Keratinocyte (primary cell): ENCODE data around the gene CUX1. TPM values are rescaled to one million over a fixed set of nuclear protein-coding genes. Genes with fewer than 3 reads are reported as not detected.

Experiments
- DNase-seq: peaks from one replicate; pipeline ENCODE4 v3.0.0-alpha.2; 2011; ENCODE audit warnings: low read depth, missing footprints, low spot score
- FAIRE-seq: peaks from 2 replicates; lab custom pipeline; 2011; peaks lifted over from hg19 to GRCh38; lab: Jason Lieb, UNC
- H2AFZ ChIP-seq: 2 replicates; pipeline ENCODE4 v1.6.0; 2012; ENCODE audit warnings: low read length, control low read depth, inconsistent platforms; ENCODE audit not compliant: control insufficient read depth
- H3K27ac ChIP-seq: 2 replicates; pipeline ENCODE4 v1.5.1; 2011; ENCODE audit warnings: low read length; ENCODE audit not compliant: control insufficient read depth, insufficient read depth
- H3K27me3 ChIP-seq: 3 replicates; pipeline ENCODE4 v1.6.0; 2011; ENCODE audit warnings: low read length; ENCODE audit not compliant: control insufficient read depth, insufficient read depth; ENCODE audit errors: extremely low read depth
- H3K36me3 ChIP-seq, 2 experiments: 2 replicates in 1 of 2; 3 replicates in 1 of 2; pipeline ENCODE4 v1.5.1; 2011; ENCODE audit warnings: low read length in 2 of 2, mild to moderate bottlenecking in 1 of 2; ENCODE audit not compliant: control insufficient read depth in 2 of 2, insufficient read depth in 2 of 2; ENCODE audit errors: extremely low read depth in 1 of 2
- H3K4me1 ChIP-seq: 3 replicates; pipeline ENCODE4 v1.5.1; 2011; ENCODE audit warnings: low read length; ENCODE audit not compliant: control insufficient read depth, insufficient read depth; ENCODE audit errors: extremely low read depth
- H3K4me2 ChIP-seq: 3 replicates; pipeline ENCODE4 v1.6.0; 2011; ENCODE audit warnings: low read depth, low read length; ENCODE audit not compliant: control insufficient read depth, insufficient read depth; ENCODE audit errors: extremely low read depth
- H3K4me3 ChIP-seq, 3 experiments: fragments of 200-600 bp in 1 of 3; sonication (generic) in 1 of 3; 2 replicates in 2 of 3; 3 replicates in 1 of 3; pipeline ENCODE4 v1.5.1; 2011 to 2016; ENCODE audit warnings: low read length in 3 of 3, mild to moderate bottlenecking in 3 of 3, control low read depth in 2 of 3, inconsistent platforms in 1 of 3, low read depth in 1 of 3, mixed read lengths in 1 of 3, mixed run types in 1 of 3, moderate library complexity in 1 of 3; ENCODE audit not compliant: control insufficient read depth in 2 of 3, insufficient read depth in 2 of 3; ENCODE audit errors: extremely low read depth in 1 of 3
- H3K79me2 ChIP-seq: 2 replicates; pipeline ENCODE4 v1.6.0; 2012; ENCODE audit warnings: low read length; ENCODE audit not compliant: control insufficient read depth, insufficient read depth
- H3K9ac ChIP-seq: 3 replicates; pipeline ENCODE4 v1.6.0; 2011; ENCODE audit warnings: low read length; ENCODE audit not compliant: control insufficient read depth, insufficient read depth; ENCODE audit errors: extremely low read depth
- H3K9me1 ChIP-seq: 3 replicates; pipeline ENCODE4 v1.6.0; 2011; ENCODE audit warnings: low read length; ENCODE audit not compliant: control insufficient read depth, insufficient read depth; ENCODE audit errors: extremely low read depth
- H3K9me3 ChIP-seq: 2 replicates; pipeline ENCODE4 v1.5.1; 2012; ENCODE audit warnings: low read depth, low read length; ENCODE audit not compliant: control insufficient read depth
- H4K20me1 ChIP-seq: 3 replicates; pipeline ENCODE4 v1.6.0; 2011; ENCODE audit warnings: low read length; ENCODE audit not compliant: control insufficient read depth, insufficient read depth; ENCODE audit errors: extremely low read depth
- CTCF ChIP-seq, 3 experiments: IDR thresholded peaks in 1 of 3; conservative IDR thresholded peaks in 1 of 3; optimal IDR thresholded peaks in 1 of 3; 2 replicates in 2 of 3; 3 replicates in 1 of 3; pipeline versions ENCODE3 to v1.5.1; 2011; ENCODE audit warnings: low read length in 3 of 3, mild to moderate bottlenecking in 3 of 3, moderate library complexity in 2 of 3, control low read depth in 1 of 3, inconsistent platforms in 1 of 3; ENCODE audit not compliant: insufficient read depth in 2 of 3; ENCODE audit errors: extremely low read depth in 1 of 3
- EZH2 ChIP-seq: IDR thresholded peaks from one replicate; pipeline ENCODE4 v1.6.1; 2012; ENCODE audit warnings: inconsistent platforms, mild to moderate bottlenecking, low read length, moderate library complexity
- dilution Hi-C: fragments of 300-500 bp; cut with MboI; formaldehyde crosslinking; loops from one replicate; pipeline ENCODE4 v1.7.0; 2020; ENCODE audit warnings: low sequenced_read_pairs; ENCODE audit not compliant: extremely low pct_ligation_motif_present
- polyA plus RNA-seq, 5 experiments: library from polyadenylated mRNA; depleted of rRNA in 3 of 5; stranded (reverse) in 3 of 5; stranded (forward) in 1 of 5; unstranded in 1 of 5; fragments of >200 nt; gene quantifications; 1 replicate in 1 of 5; 2 replicates in 3 of 5; 3 replicates in 1 of 5; pipeline versions ENCODE4 v1.2.1 to v1.2.3, GENCODE V29; 2011 to 2012; ENCODE audit warnings: missing spikeins in 2 of 5, low read depth in 1 of 5, low replicate concordance in 1 of 5

Gene CUX1
- polyA plus RNA-seq, 1 donor (not counting 4 experiments of a cell fraction or from before 2014, with no cell fraction given) = 18.3 TPM

- no peak overlapping the region for H3K9ac ChIP-seq
- H3K4me1 ChIP-seq = peaks cover 8% of the 10 kb centered on the region
- FAIRE-seq (no peak), DNase-seq (no peak)
- no peak overlapping the region for H3K4me2 ChIP-seq
- H3K27ac ChIP-seq = no peak overlapping the region
- no peaks in the 10 kb centered on the region for H4K20me1 ChIP-seq
- dilution Hi-C loops = no loop called here
- no peaks in the 10 kb centered on the region for H3K27me3 ChIP-seq
- no peak overlapping the region for H2AFZ ChIP-seq
- no peak overlapping the region for H3K4me3 ChIP-seq
- no peaks in the 10 kb centered on the region for H3K9me1 ChIP-seq
- H3K36me3 ChIP-seq = no peaks in the 10 kb centered on the region
- no peaks in the 10 kb centered on the region for H3K79me2 ChIP-seq
- no peaks in the 10 kb centered on the region for H3K9me3 ChIP-seq
- TF ChIP-seq EZH2 (no peak), CTCF (optimal IDR thresholded peaks at IDR 0.05 in 1 of 3, IDR thresholded peaks at IDR 0.05 in 1 of 3, conservative IDR thresholded peaks at IDR 0.05 in 1 of 3; ENCODE audit: extremely low read depth in 1 of 3, insufficient read depth in 2 of 3, low read length in 3 of 3) (no peak)
Measured at GRCh38 chr7:101770466-101770865, 47.0 kb upstream of the CUX1 start.

- no peaks in the 10 kb centered on the region for H3K79me2 ChIP-seq
- H3K9me1 ChIP-seq = no peaks in the 10 kb centered on the region
- TF ChIP-seq CTCF (optimal IDR thresholded peaks at IDR 0.05 in 1 of 3, IDR thresholded peaks at IDR 0.05 in 1 of 3, conservative IDR thresholded peaks at IDR 0.05 in 1 of 3; ENCODE audit: extremely low read depth in 1 of 3, insufficient read depth in 2 of 3, low read length in 3 of 3) (no peak), EZH2 (no peak)
- no peaks in the 10 kb centered on the region for H4K20me1 ChIP-seq
- H3K27ac ChIP-seq = no peak overlapping the region
- DNase-seq (no peak), FAIRE-seq (no peak)
- H3K27me3 ChIP-seq = peaks cover 5% of the 10 kb centered on the region
- no peak overlapping the region for H2AFZ ChIP-seq
- no peak overlapping the region for H3K4me2 ChIP-seq
- no peaks in the 10 kb centered on the region for H3K9me3 ChIP-seq
- dilution Hi-C loops = no loop called here
- no peak overlapping the region for H3K4me3 ChIP-seq
- no peaks in the 10 kb centered on the region for H3K36me3 ChIP-seq
- peaks cover 2% of the 10 kb centered on the region for H3K4me1 ChIP-seq
- H3K9ac ChIP-seq = no peak overlapping the region
Measured at GRCh38 chr7:101772508-101773211, 44.8 kb upstream of the CUX1 start.
